GM13976 (cell line): ENCODE measurements around the gene TRABD2B.

ENCODE experiments used
- DNase-seq: peaks from one replicate; pipeline ENCODE4 v3.0.0; 2012; ENCODE audit warnings: low spot score
- CTCF ChIP-seq: IDR thresholded peaks from 2 replicates; pipeline ENCODE4 v1.5.1; 2012; ENCODE audit warnings: borderline replicate concordance, mild to moderate bottlenecking; ENCODE audit not compliant: insufficient read depth; ENCODE audit errors: extremely low read depth, missing control alignments, control extremely low read depth
- in situ Hi-C: fragments of 300-500 bp; cut with MboI; formaldehyde crosslinking; loops from one replicate; pipeline ENCODE4 v1.12.0; 2022; ENCODE audit warnings: low sequenced_read_pairs, mixed read lengths, inconsistent platforms; ENCODE audit not compliant: unreplicated experiment

Gene TRABD2B

GRCh38 chr1:47937586-47938254, 59.5 kb downstream of the TRABD2B start:
- in situ Hi-C loops = no loop called here
- TF ChIP-seq CTCF = no peak
- DNase-seq = no peak

GRCh38 chr1:47936916-47937551, 60.2 kb downstream of the TRABD2B start:
- DNase-seq = no peak
- in situ Hi-C loops = no loop called here

GRCh38 chr1:47935856-47936255, 61.3 kb downstream of the TRABD2B start:
- in situ Hi-C loops = no loop called here
- TF ChIP-seq CTCF = no peak
- no peak for DNase-seq

More at GRCh38 chr1:47936916-47937551, 60.2 kb downstream of the TRABD2B start:
- no peak for TF ChIP-seq CTCF

GRCh38 chr1:47935163-47935562, 62.0 kb downstream of the TRABD2B start:
- in situ Hi-C loops = no loop called here
- no peak for TF ChIP-seq CTCF
- no peak for DNase-seq

GRCh38 chr1:47934243-47934805, 62.9 kb downstream of the TRABD2B start:
- in situ Hi-C loops = no loop called here
- DNase-seq = no peak
- TF ChIP-seq CTCF = no peak

- TF ChIP-seq CTCF = no peak
- in situ Hi-C loops = no loop called here
- no peak for DNase-seq
Observed at GRCh38 chr1:47932743-47933142, 64.4 kb downstream of the TRABD2B start.

GRCh38 chr1:47931395-47931794, 65.8 kb downstream of the TRABD2B start:
- no peak for DNase-seq
- no peak for TF ChIP-seq CTCF
- in situ Hi-C loops = no loop called here
